Keratinocyte (primary cell): ENCODE results near the gene ZNF644. TPM values are rescaled to one million over a fixed set of nuclear protein-coding genes. Genes with fewer than 3 reads are reported as not detected.
"Not testable (repeated sequence)": the region's sequence is repeated elsewhere in the genome, so short reads cannot be mapped to it uniquely, and the experiment has no call there.

Experiments
- DNase-seq: peaks from one replicate; pipeline ENCODE4 v3.0.0-alpha.2; 2011; ENCODE audit warnings: low read depth, missing footprints, low spot score
- FAIRE-seq: peaks from 2 replicates; lab custom pipeline; 2011; peaks lifted over from hg19 to GRCh38; lab: Jason Lieb, UNC
- H2AFZ ChIP-seq: 2 replicates; pipeline ENCODE4 v1.6.0; 2012; ENCODE audit warnings: low read length, control low read depth, inconsistent platforms; ENCODE audit not compliant: control insufficient read depth
- H3K27ac ChIP-seq: 2 replicates; pipeline ENCODE4 v1.5.1; 2011; ENCODE audit warnings: low read length; ENCODE audit not compliant: control insufficient read depth, insufficient read depth
- H3K27me3 ChIP-seq: 3 replicates; pipeline ENCODE4 v1.6.0; 2011; ENCODE audit warnings: low read length; ENCODE audit not compliant: control insufficient read depth, insufficient read depth; ENCODE audit errors: extremely low read depth
- H3K36me3 ChIP-seq, 2 experiments: 2 replicates in 1 of 2; 3 replicates in 1 of 2; pipeline ENCODE4 v1.5.1; 2011; ENCODE audit warnings: low read length in 2 of 2, mild to moderate bottlenecking in 1 of 2; ENCODE audit not compliant: control insufficient read depth in 2 of 2, insufficient read depth in 2 of 2; ENCODE audit errors: extremely low read depth in 1 of 2
- H3K4me1 ChIP-seq: 3 replicates; pipeline ENCODE4 v1.5.1; 2011; ENCODE audit warnings: low read length; ENCODE audit not compliant: control insufficient read depth, insufficient read depth; ENCODE audit errors: extremely low read depth
- H3K4me2 ChIP-seq: 3 replicates; pipeline ENCODE4 v1.6.0; 2011; ENCODE audit warnings: low read depth, low read length; ENCODE audit not compliant: control insufficient read depth, insufficient read depth; ENCODE audit errors: extremely low read depth
- H3K4me3 ChIP-seq, 3 experiments: fragments of 200-600 bp in 1 of 3; sonication (generic) in 1 of 3; 2 replicates in 2 of 3; 3 replicates in 1 of 3; pipeline ENCODE4 v1.5.1; 2011 to 2016; ENCODE audit warnings: low read length in 3 of 3, mild to moderate bottlenecking in 3 of 3, control low read depth in 2 of 3, inconsistent platforms in 1 of 3, low read depth in 1 of 3, mixed read lengths in 1 of 3, mixed run types in 1 of 3, moderate library complexity in 1 of 3; ENCODE audit not compliant: control insufficient read depth in 2 of 3, insufficient read depth in 2 of 3; ENCODE audit errors: extremely low read depth in 1 of 3
- H3K79me2 ChIP-seq: 2 replicates; pipeline ENCODE4 v1.6.0; 2012; ENCODE audit warnings: low read length; ENCODE audit not compliant: control insufficient read depth, insufficient read depth
- H3K9ac ChIP-seq: 3 replicates; pipeline ENCODE4 v1.6.0; 2011; ENCODE audit warnings: low read length; ENCODE audit not compliant: control insufficient read depth, insufficient read depth; ENCODE audit errors: extremely low read depth
- H3K9me1 ChIP-seq: 3 replicates; pipeline ENCODE4 v1.6.0; 2011; ENCODE audit warnings: low read length; ENCODE audit not compliant: control insufficient read depth, insufficient read depth; ENCODE audit errors: extremely low read depth
- H3K9me3 ChIP-seq: 2 replicates; pipeline ENCODE4 v1.5.1; 2012; ENCODE audit warnings: low read depth, low read length; ENCODE audit not compliant: control insufficient read depth
- H4K20me1 ChIP-seq: 3 replicates; pipeline ENCODE4 v1.6.0; 2011; ENCODE audit warnings: low read length; ENCODE audit not compliant: control insufficient read depth, insufficient read depth; ENCODE audit errors: extremely low read depth
- CTCF ChIP-seq, 3 experiments: IDR thresholded peaks in 1 of 3; conservative IDR thresholded peaks in 1 of 3; optimal IDR thresholded peaks in 1 of 3; 2 replicates in 2 of 3; 3 replicates in 1 of 3; pipeline versions ENCODE3 to v1.5.1; 2011; ENCODE audit warnings: low read length in 3 of 3, mild to moderate bottlenecking in 3 of 3, moderate library complexity in 2 of 3, control low read depth in 1 of 3, inconsistent platforms in 1 of 3; ENCODE audit not compliant: insufficient read depth in 2 of 3; ENCODE audit errors: extremely low read depth in 1 of 3
- EZH2 ChIP-seq: IDR thresholded peaks from one replicate; pipeline ENCODE4 v1.6.1; 2012; ENCODE audit warnings: inconsistent platforms, mild to moderate bottlenecking, low read length, moderate library complexity
- dilution Hi-C: fragments of 300-500 bp; cut with MboI; formaldehyde crosslinking; loops from one replicate; pipeline ENCODE4 v1.7.0; 2020; ENCODE audit warnings: low sequenced_read_pairs; ENCODE audit not compliant: extremely low pct_ligation_motif_present
- polyA plus RNA-seq, 5 experiments: library from polyadenylated mRNA; depleted of rRNA in 3 of 5; stranded (reverse) in 3 of 5; stranded (forward) in 1 of 5; unstranded in 1 of 5; fragments of >200 nt; gene quantifications; 1 replicate in 1 of 5; 2 replicates in 3 of 5; 3 replicates in 1 of 5; pipeline versions ENCODE4 v1.2.1 to v1.2.3, GENCODE V29; 2011 to 2012; ENCODE audit warnings: missing spikeins in 2 of 5, low read depth in 1 of 5, low replicate concordance in 1 of 5

ZNF644 gene
- polyA plus RNA-seq, 1 donor (not counting 4 experiments of a cell fraction or from before 2014, with no cell fraction given): 19.1 TPM

GRCh38 chr1:90936731-90937130, 85.1 kb downstream of the ZNF644 start:
- no peak for FAIRE-seq
- H3K79me2 ChIP-seq: peaks cover 40% of the 10 kb centered on the region

GRCh38 chr1:90936061-90936460, 85.8 kb downstream of the ZNF644 start:
- Histone ChIP-seq H3K36me3 (peaks cover 6 to 7% of the 10 kb centered on the region in 2 experiments), H3K9me3 (no peaks in the 10 kb centered on the region), H3K4me1 (peaks cover 2% of the 10 kb centered on the region), H3K79me2 (peaks cover 45% of the 10 kb centered on the region), H3K9ac (no peak overlapping the region), H3K27me3 (no peaks in the 10 kb centered on the region), H3K9me1 (no peaks in the 10 kb centered on the region), H3K4me2 (no peak overlapping the region), H4K20me1 (no peaks in the 10 kb centered on the region), H2AFZ (no peak overlapping the region), H3K27ac (no peak overlapping the region), H3K4me3 (no peak overlapping the region)
- dilution Hi-C loops: no loop called here
- no peak for TF ChIP-seq EZH2
- FAIRE-seq (no peak), DNase-seq (no peak)

More at GRCh38 chr1:90936731-90937130, 85.1 kb downstream of the ZNF644 start:
- DNase-seq: no peak
- TF ChIP-seq EZH2 (no peak), CTCF (optimal IDR thresholded peaks at IDR 0.05 in 1 of 3, IDR thresholded peaks at IDR 0.05 in 1 of 3, conservative IDR thresholded peaks at IDR 0.05 in 1 of 3; ENCODE audit: extremely low read depth in 1 of 3, insufficient read depth in 2 of 3, low read length in 3 of 3) (no peak)
- H3K9me1 ChIP-seq: no peaks in the 10 kb centered on the region
- H3K4me3 ChIP-seq: no peak overlapping the region
- no peak overlapping the region for H3K4me2 ChIP-seq
- H2AFZ ChIP-seq: no peak overlapping the region
- peaks cover 6 to 7% of the 10 kb centered on the region in 2 experiments for H3K36me3 ChIP-seq
- H3K27me3 ChIP-seq: no peaks in the 10 kb centered on the region
- H3K9me3 ChIP-seq: no peaks in the 10 kb centered on the region
- no peak overlapping the region for H3K9ac ChIP-seq
- no peak overlapping the region for H3K27ac ChIP-seq
- H4K20me1 ChIP-seq: no peaks in the 10 kb centered on the region
- dilution Hi-C loops: no loop called here
- H3K4me1 ChIP-seq: peaks cover 2% of the 10 kb centered on the region

GRCh38 chr1:90928231-90928630, 93.6 kb downstream of the ZNF644 start:
- H3K27ac ChIP-seq, H2AFZ ChIP-seq, H3K9ac ChIP-seq, dilution Hi-C loops, H3K9me3 ChIP-seq, H3K36me3 ChIP-seq, H3K4me2 ChIP-seq, H3K9me1 ChIP-seq, DNase-seq, H3K27me3 ChIP-seq, FAIRE-seq, H4K20me1 ChIP-seq, H3K4me3 ChIP-seq: not testable (repeated sequence)
- peaks cover 76% of the 10 kb centered on the region for H3K79me2 ChIP-seq
- H3K4me1 ChIP-seq: peaks cover 11% of the 10 kb centered on the region

- H3K27ac ChIP-seq, H3K27me3 ChIP-seq, H3K9me3 ChIP-seq, H4K20me1 ChIP-seq, H3K4me2 ChIP-seq, DNase-seq, FAIRE-seq, dilution Hi-C loops, H3K9me1 ChIP-seq, H3K4me3 ChIP-seq, H2AFZ ChIP-seq, H3K9ac ChIP-seq, H3K36me3 ChIP-seq: not testable (repeated sequence)
- Histone ChIP-seq H3K4me1 (peaks cover 11% of the 10 kb centered on the region), H3K79me2 (peaks cover 77% of the 10 kb centered on the region)
Measured at GRCh38 chr1:90927674-90928073, 94.2 kb downstream of the ZNF644 start.
